H1 (cell line): ENCODE results near the gene C4orf46.

ENCODE experiments used
- MAFK ChIP-seq: IDR thresholded peaks from 2 replicates; pipeline ENCODE4 v1.6.1; 2012; ENCODE audit warnings: low read depth, mild to moderate bottlenecking, improper control_type of control experiment, low read length
- RFX5 ChIP-seq: IDR thresholded peaks from 2 replicates; pipeline ENCODE4 v1.6.1; 2011; ENCODE audit warnings: low read depth, low read length, improper control_type of control experiment, borderline replicate concordance
- RNF2 ChIP-seq: fragments of 200-900, 300-1000 bp; sonication (generic); IDR thresholded peaks from 2 replicates; pipeline ENCODE4 v1.7.1; 2016; ENCODE audit warnings: borderline replicate concordance, low read depth, mild to moderate bottlenecking, antibody characterized with exemption, low read length; ENCODE audit not compliant: poor library complexity, severe bottlenecking; ENCODE audit errors: missing control alignments

DNA sequence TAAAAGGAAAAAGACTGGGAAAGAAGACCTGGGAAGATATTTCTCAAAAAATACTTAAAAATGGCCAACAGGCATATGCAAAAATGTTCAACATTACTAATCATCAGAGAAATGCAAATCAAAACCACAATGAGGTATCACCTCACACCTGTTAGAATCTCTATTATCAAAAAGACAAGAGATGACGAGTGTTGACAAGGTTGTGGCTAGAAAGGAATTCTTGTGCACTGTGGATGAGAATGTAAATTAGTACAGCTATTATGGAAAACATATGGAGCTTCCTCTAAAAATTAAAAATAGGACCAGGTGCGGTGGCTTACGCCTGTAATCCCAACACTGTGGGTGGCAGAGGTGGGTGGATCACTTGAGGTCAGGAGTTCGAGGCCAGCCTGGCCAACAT is 50.0 kb downstream of the C4orf46 start:
- TF ChIP-seq MAFK (no peak), RNF2 (no peak), RFX5 (no peak)
